H1 (cell line): Measurements from ENCODE around the gene KRT3. TPM values are rescaled to one million over a fixed set of nuclear protein-coding genes. Genes with fewer than 3 reads are reported as not detected.

Source experiments
- CTCF ChIA-PET: fragments of 300-600 bp; sonication (Branson Sonifier 250); formaldehyde crosslinking; loops from one replicate; lab custom pipeline; 2021; ENCODE audit not compliant: partially characterized antibody; lab: Charles Lee
- POLR2A ChIA-PET: fragments of 300-600 bp; sonication (Branson Sonifier 250); formaldehyde crosslinking; loops from one replicate; lab custom pipeline; 2021; ENCODE audit warnings: inconsistent platforms; ENCODE audit not compliant: partially characterized antibody; lab: Charles Lee
- DNase-seq, 2 experiments: peaks; one replicate each; pipeline versions ENCODE4 v3.0.0 to v3.0.0-alpha.2; 2010 to 2022; ENCODE audit warnings: low spot score in 2 of 2, low read depth in 1 of 2, mixed read lengths in 1 of 2
- FAIRE-seq: peaks from 2 replicates; lab custom pipeline; 2011; peaks lifted over from hg19 to GRCh38; lab: Jason Lieb, UNC
- H2AFZ ChIP-seq: 2 replicates; pipeline ENCODE4 v1.8.1; 2012; ENCODE audit warnings: low read length, inconsistent platforms
- H2AK5ac ChIP-seq: 2 replicates; pipeline ENCODE4 v1.6.1; 2013; ENCODE audit warnings: low read depth, low read length
- H2BK120ac ChIP-seq: replicated peaks from 2 replicates; pipeline ENCODE3; 2013; ENCODE audit warnings: low read depth, low read length, inconsistent platforms
- H2BK12ac ChIP-seq: 2 replicates; pipeline ENCODE4 v1.6.1; 2013; ENCODE audit warnings: low read depth, low read length
- H2BK15ac ChIP-seq: 2 replicates; pipeline ENCODE4 v1.6.1; 2013; ENCODE audit warnings: low read length
- H2BK20ac ChIP-seq: 2 replicates; pipeline ENCODE4 v1.6.1; 2013; ENCODE audit warnings: low read length
- H2BK5ac ChIP-seq: 2 replicates; pipeline ENCODE4 v1.6.1; 2013; ENCODE audit warnings: low read depth, low read length
- H3K14ac ChIP-seq: 2 replicates; pipeline ENCODE4 v1.6.1; 2013; ENCODE audit warnings: inconsistent platforms; ENCODE audit not compliant: insufficient read length
- H3K18ac ChIP-seq: 2 replicates; pipeline ENCODE4 v1.6.1; 2013; ENCODE audit warnings: low read length; ENCODE audit errors: extremely low read depth
- H3K23ac ChIP-seq: 2 replicates; pipeline ENCODE4 v1.6.1; 2013; ENCODE audit warnings: inconsistent platforms; ENCODE audit not compliant: insufficient read length
- H3K23me2 ChIP-seq: 2 replicates; pipeline ENCODE4 v1.6.1; 2013; ENCODE audit warnings: low read depth, low read length
- H3K27ac ChIP-seq: 2 replicates; pipeline ENCODE4 v1.6.1; 2011; ENCODE audit warnings: low read depth, low read length, inconsistent platforms
- H3K27me3 ChIP-seq, 4 experiments: replicated peaks in 1 of 4; 1 replicate in 1 of 4; 2 replicates in 3 of 4; pipeline versions ENCODE4 v1.6.1 to v1.8.1; 2011 to 2013; ENCODE audit warnings: low read length in 3 of 4, mild to moderate bottlenecking in 3 of 4, inconsistent platforms in 2 of 4, mixed read lengths in 2 of 4, moderate library complexity in 1 of 4; ENCODE audit not compliant: control insufficient read depth in 3 of 4, insufficient read depth in 3 of 4; ENCODE audit errors: extremely low read depth in 1 of 4
- H3K36me3 ChIP-seq, 4 experiments: 2 replicates each; pipeline versions ENCODE4 v1.6.1 to v1.8.1; 2011 to 2013; ENCODE audit warnings: mild to moderate bottlenecking in 4 of 4, low read length in 3 of 4, moderate library complexity in 2 of 4, control low read depth in 1 of 4, inconsistent platforms in 1 of 4; ENCODE audit not compliant: insufficient read depth in 4 of 4, control insufficient read depth in 2 of 4
- H3K4ac ChIP-seq: replicated peaks from 2 replicates; pipeline ENCODE3; 2013; ENCODE audit warnings: low read length, low read depth, mixed read lengths, inconsistent platforms; ENCODE audit not compliant: insufficient read length
- H3K4me1 ChIP-seq, 4 experiments: replicated peaks in 1 of 4; 1 replicate in 1 of 4; 2 replicates in 3 of 4; pipeline versions ENCODE4 v1.6.1 to v1.8.1; 2011 to 2013; ENCODE audit warnings: low read length in 3 of 4, inconsistent platforms in 2 of 4, mixed read lengths in 1 of 4; ENCODE audit not compliant: insufficient read depth in 4 of 4, control insufficient read depth in 3 of 4
- H3K4me2 ChIP-seq, 2 experiments: 2 replicates each; pipeline versions ENCODE4 v1.6.1 to v1.8.1; 2011 to 2013; ENCODE audit warnings: low read depth in 2 of 2, low read length in 2 of 2, control low read depth in 1 of 2, inconsistent platforms in 1 of 2, mild to moderate bottlenecking in 1 of 2; ENCODE audit not compliant: insufficient read depth in 1 of 2
- H3K4me3 ChIP-seq, 4 experiments: fragments of 200-600, 300-600 bp in 1 of 4; sonication (generic), shearing (Covaris generic), sonication (Bioruptor Twin) in 1 of 4; 2 replicates each; pipeline versions ENCODE4 v1.5.1 to v1.8.1; 2011 to 2016; ENCODE audit warnings: low read length in 4 of 4, low read depth in 3 of 4, control low read depth in 2 of 4, inconsistent platforms in 2 of 4, mild to moderate bottlenecking in 2 of 4, mixed read lengths in 1 of 4, moderate library complexity in 1 of 4; ENCODE audit not compliant: insufficient read depth in 2 of 4; ENCODE audit errors: extremely low read depth in 1 of 4
- H3K56ac ChIP-seq: replicated peaks from 2 replicates; pipeline ENCODE3; 2013; ENCODE audit warnings: low read depth, mild to moderate bottlenecking, mixed read lengths, low read length, inconsistent platforms; ENCODE audit not compliant: insufficient read length
- H3K79me1 ChIP-seq: 2 replicates; pipeline ENCODE4 v1.6.1; 2013; ENCODE audit warnings: low read depth, low read length, control low read depth
- H3K79me2 ChIP-seq, 2 experiments: 2 replicates each; pipeline versions ENCODE4 v1.6.1 to v1.8.1; 2012 to 2013; ENCODE audit warnings: low read length in 2 of 2, mild to moderate bottlenecking in 2 of 2, inconsistent platforms in 1 of 2; ENCODE audit not compliant: insufficient read depth in 2 of 2, control insufficient read depth in 1 of 2
- H3K9ac ChIP-seq, 4 experiments: replicated peaks in 1 of 4; 1 replicate in 1 of 4; 2 replicates in 3 of 4; pipeline versions ENCODE4 v1.6.1 to v1.8.1; 2011 to 2013; ENCODE audit warnings: low read depth in 3 of 4, low read length in 3 of 4, control low read depth in 2 of 4, mild to moderate bottlenecking in 2 of 4, moderate library complexity in 2 of 4, inconsistent platforms in 1 of 4; ENCODE audit errors: extremely low read depth in 1 of 4
- H3K9me3 ChIP-seq, 2 experiments: 2 replicates each; pipeline versions ENCODE4 v1.6.1 to v1.8.1; 2012 to 2013; ENCODE audit warnings: mild to moderate bottlenecking in 2 of 2, moderate library complexity in 2 of 2, control low read depth in 1 of 2, inconsistent platforms in 1 of 2, low read depth in 1 of 2, low read length in 1 of 2, mixed read lengths in 1 of 2; ENCODE audit not compliant: insufficient read depth in 2 of 2
- H4K20me1 ChIP-seq, 2 experiments: replicated peaks in 1 of 2; 2 replicates each; pipeline versions ENCODE3 to v1.8.1; 2011 to 2013; ENCODE audit warnings: inconsistent platforms in 2 of 2, low read length in 2 of 2, mild to moderate bottlenecking in 1 of 2; ENCODE audit not compliant: insufficient read depth in 2 of 2, control insufficient read depth in 1 of 2
- H4K5ac ChIP-seq: 2 replicates; pipeline ENCODE4 v1.6.1; 2013; ENCODE audit warnings: low read length, low read depth, mixed read lengths, inconsistent platforms; ENCODE audit not compliant: insufficient read length
- H4K8ac ChIP-seq: 2 replicates; pipeline ENCODE4 v1.8.0; 2013; ENCODE audit warnings: mild to moderate bottlenecking, moderate library complexity, low read length, inconsistent platforms; ENCODE audit not compliant: insufficient read depth; ENCODE audit errors: extremely low read depth
- H4K91ac ChIP-seq: replicated peaks from 2 replicates; pipeline ENCODE3; 2013; ENCODE audit warnings: low read length, mixed read lengths, inconsistent platforms; ENCODE audit not compliant: insufficient read length
- BACH1 ChIP-seq: IDR thresholded peaks from 2 replicates; pipeline ENCODE4 v1.6.1; 2012; ENCODE audit warnings: low read length, improper control_type of control experiment
- CEBPB ChIP-seq: IDR thresholded peaks from 2 replicates; pipeline ENCODE4 v1.6.1; 2012; ENCODE audit warnings: low read depth, low read length
- GABPA ChIP-seq: IDR thresholded peaks from 2 replicates; pipeline ENCODE4 v1.6.1; 2011; ENCODE audit warnings: mild to moderate bottlenecking, low read length, moderate library complexity, borderline replicate concordance; ENCODE audit not compliant: insufficient read depth
- HDAC2 ChIP-seq, 2 experiments: fragments of 300-600 bp in 1 of 2; sonication (generic) in 1 of 2; IDR thresholded peaks; 2 replicates each; pipeline ENCODE4 v1.6.1; 2011 to 2012; ENCODE audit warnings: low read depth in 2 of 2, low read length in 2 of 2, mild to moderate bottlenecking in 2 of 2, moderate library complexity in 2 of 2, borderline replicate concordance in 1 of 2, inconsistent platforms in 1 of 2
- KDM1A ChIP-seq: fragments of 200-600, 300-600 bp; sonication (generic); IDR thresholded peaks from 2 replicates; pipeline ENCODE4 v1.7.1; 2016; ENCODE audit warnings: mild to moderate bottlenecking, low read length, borderline replicate concordance
- SAP30 ChIP-seq: fragments of 300-600 bp; sonication (generic); IDR thresholded peaks from 2 replicates; pipeline ENCODE4 v1.7.1; 2012; ENCODE audit warnings: low read length, moderate library complexity, mild to moderate bottlenecking, inconsistent platforms; ENCODE audit not compliant: insufficient read depth, insufficient replicate concordance
- SIN3A ChIP-seq, 2 experiments: IDR thresholded peaks in 1 of 2; conservative IDR thresholded peaks in 1 of 2; 2 replicates each; pipeline ENCODE4 v1.6.1; 2011 to 2012; ENCODE audit warnings: low read length in 2 of 2, improper control_type of control experiment in 1 of 2, low read depth in 1 of 2, mild to moderate bottlenecking in 1 of 2
- SIX5 ChIP-seq: IDR thresholded peaks from 2 replicates; pipeline ENCODE4 v1.6.1; 2011; ENCODE audit warnings: mild to moderate bottlenecking, low read depth, low read length
- TAF7 ChIP-seq: optimal IDR thresholded peaks from 2 replicates; pipeline ENCODE3; 2011; ENCODE audit warnings: low read depth, mild to moderate bottlenecking, inconsistent platforms, low read length, moderate library complexity, borderline replicate concordance
- YY1 ChIP-seq: IDR thresholded peaks from 2 replicates; pipeline ENCODE4 v1.6.1; 2011; ENCODE audit warnings: low read depth, mild to moderate bottlenecking, low read length
- WGBS, 2 experiments: shearing (Covaris generic) in 1 of 2; methylation state at CpG; one replicate each; pipeline versions ENCODE4 v1.1.6 to v1.1.7; 2013 to 2015; ENCODE audit warnings: low lambda C conversion rate in 2 of 2, mixed read lengths in 2 of 2, inconsistent platforms in 1 of 2, low coverage in 1 of 2, missing lambda C conversion rate in 1 of 2; ENCODE audit not compliant: insufficient replicate concordance in 2 of 2, insufficient coverage in 1 of 2, insufficient read length in 1 of 2; ENCODE audit errors: extremely low coverage in 1 of 2, missing lambda C conversion rate in 1 of 2; 5-methylcytosine and 5-hydroxymethylcytosine counted together
- polyA plus RNA-seq, 7 experiments: library from polyadenylated mRNA; depleted of rRNA in 3 of 7; stranded (reverse) in 5 of 7; unstranded in 2 of 7; fragments of >200 nt in 5 of 7; fragments of 200-250 nt in 2 of 7; gene quantifications; 1 replicate in 5 of 7; 2 replicates in 1 of 7; 4 replicates in 1 of 7; pipeline versions ENCODE4 v1.2.1 to v1.2.3, GENCODE V29; 2011 to 2013; ENCODE audit warnings: missing spikeins in 2 of 7, mixed read lengths in 2 of 7
- total RNA-seq: library from RNA; stranded (reverse); fragmentation: NEBNext Ultra II Directional; extraction: Animal tissue kit (Norgen Biotek cat#: 25700); gene quantifications from 2 replicates; pipeline ENCODE4 v1.2.1, GENCODE V29; 2021

The KRT3 gene
- total and polyA plus RNA-seq, 2 of the 8 experiments (the other 6 are each of a cell fraction or from before 2014, with no cell fraction given): not detected

GRCh38 chr12:52828591-52829021 lies 32.7 kb upstream of the KRT3 start:
- Histone ChIP-seq H3K36me3 (no peaks in the 10 kb centered on the region), H2AFZ (no peak overlapping the region), H3K79me1 (no peaks in the 10 kb centered on the region), H3K23me2 (no peaks in the 10 kb centered on the region), H3K4me2 (no peak overlapping the region), H4K20me1 (no peaks in the 10 kb centered on the region), H3K4me3 (no peak overlapping the region), H2BK12ac (no peak overlapping the region), H3K9me3 (no peaks in the 10 kb centered on the region), H3K56ac (no peak overlapping the region), H2BK5ac (no peak overlapping the region), H2AK5ac (no peak overlapping the region), H3K4ac (no peak overlapping the region), H3K23ac (no peak overlapping the region), H3K79me2 (no peaks in the 10 kb centered on the region), H3K27ac (no peak overlapping the region), H4K91ac (no peak overlapping the region), H4K8ac (no peak overlapping the region), H3K18ac (no peak overlapping the region), H2BK20ac (no peak overlapping the region), H2BK15ac (no peak overlapping the region), H3K27me3 (0 out of 7 replicates have a peak, but pooled peaks cover 0 to 2% (median 0%) of the 10 kb centered on the region in 4 experiments), H3K4me1 (no peaks in the 10 kb centered on the region; a peak in 2 of 7 replicates), H3K14ac (no peak overlapping the region), H4K5ac (no peak overlapping the region), H3K9ac (no peak overlapping the region), H2BK120ac (no peak overlapping the region)
- POLR2A ChIA-PET: no interaction called here
- DNase-seq: no peak
- CTCF ChIA-PET: interaction anchor here (0.7 to 3.7 kb wide), 4 partner anchors 10 to 37 kb away, joined by 3 to 13 read pairs (median 3); no protein-coding TSS in a partner anchor
- 86% methylated on average over 2 of the region's 2 CpGs; no CpG with 5 or more reads in 1 of the 2 experiments for WGBS, 2 experiments
- no peak for FAIRE-seq
- no peak for TF ChIP-seq YY1
- TF ChIP-seq SIX5: no peak
- TF ChIP-seq TAF7: no peak
- no peak for TF ChIP-seq SIN3A (conservative IDR thresholded peaks at IDR 0.05 in 1 of 2, IDR thresholded peaks at IDR 0.05 in 1 of 2; ENCODE audit: low read depth in 1 of 2, low read length in 2 of 2)
- no peak for TF ChIP-seq GABPA
- TF ChIP-seq SAP30: no peak
- TF ChIP-seq KDM1A: no peak
- no peak for TF ChIP-seq CEBPB
- TF ChIP-seq BACH1: no peak
- TF ChIP-seq HDAC2 (IDR thresholded peaks at IDR 0.05; ENCODE audit: borderline replicate concordance in 1 of 2, low read depth in 2 of 2, low read length in 2 of 2): no peak
